ENCODE data around the gene PDLIM1.

Gene PDLIM1

GRCh38 chr10:95260909-95261552, 29.8 kb downstream of the PDLIM1 start:
- peaks cover 37% of the 10 kb centered on the region for H3K36me3 ChIP-seq (ENCODE audit: control insufficient read depth, insufficient read depth, low read length)
- DNase-seq (ENCODE audit: extremely low read depth, insufficient read length), result no peak
- no peak for TF ChIP-seq CTCF (IDR thresholded peaks at IDR 0.05; ENCODE audit: insufficient read depth, low read length, poor library complexity, severe bottlenecking)
- H3K4me3 ChIP-seq (replicated peaks; ENCODE audit: low read depth, low read length), result no peak overlapping the region
- no peaks in the 10 kb centered on the region for H3K27me3 ChIP-seq (replicated peaks; ENCODE audit: control insufficient read depth, insufficient read depth, low read length)

GRCh38 chr10:95260397-95260881, 30.4 kb downstream of the PDLIM1 start:
- Histone ChIP-seq H3K27me3 (replicated peaks; ENCODE audit: control insufficient read depth, insufficient read depth, low read length) (no peaks in the 10 kb centered on the region), H3K36me3 (ENCODE audit: control insufficient read depth, insufficient read depth, low read length) (peaks cover 34% of the 10 kb centered on the region), H3K4me3 (replicated peaks; ENCODE audit: low read depth, low read length) (no peak overlapping the region)
- DNase-seq (ENCODE audit: extremely low read depth, insufficient read length), result no peak
- TF ChIP-seq CTCF (IDR thresholded peaks at IDR 0.05; ENCODE audit: insufficient read depth, low read length, poor library complexity, severe bottlenecking), result no peak

GRCh38 chr10:95257849-95258248, 33.0 kb downstream of the PDLIM1 start:
- DNase-seq (ENCODE audit: extremely low read depth, insufficient read length), result no peak
- Histone ChIP-seq H3K27me3 (replicated peaks; ENCODE audit: control insufficient read depth, insufficient read depth, low read length) (no peaks in the 10 kb centered on the region), H3K4me3 (replicated peaks; ENCODE audit: low read depth, low read length) (no peak overlapping the region), H3K36me3 (ENCODE audit: control insufficient read depth, insufficient read depth, low read length) (peaks cover 22% of the 10 kb centered on the region)
- TF ChIP-seq CTCF (IDR thresholded peaks at IDR 0.05; ENCODE audit: insufficient read depth, low read length, poor library complexity, severe bottlenecking), result no peak

GRCh38 chr10:95256268-95256667, 34.5 kb downstream of the PDLIM1 start:
- H3K36me3 ChIP-seq (ENCODE audit: control insufficient read depth, insufficient read depth, low read length), result peaks cover 23% of the 10 kb centered on the region
- H3K4me3 ChIP-seq (replicated peaks; ENCODE audit: low read depth, low read length), result no peak overlapping the region
- no peak for TF ChIP-seq CTCF (IDR thresholded peaks at IDR 0.05; ENCODE audit: insufficient read depth, low read length, poor library complexity, severe bottlenecking)
- no peaks in the 10 kb centered on the region for H3K27me3 ChIP-seq (replicated peaks; ENCODE audit: control insufficient read depth, insufficient read depth, low read length)
- DNase-seq (ENCODE audit: extremely low read depth, insufficient read length), result no peak

- TF ChIP-seq CTCF (IDR thresholded peaks at IDR 0.05; ENCODE audit: insufficient read depth, low read length, poor library complexity, severe bottlenecking), result no peak
- Histone ChIP-seq H3K36me3 (ENCODE audit: control insufficient read depth, insufficient read depth, low read length) (peaks cover 17% of the 10 kb centered on the region), H3K4me3 (replicated peaks; ENCODE audit: low read depth, low read length) (no peak overlapping the region), H3K27me3 (replicated peaks; ENCODE audit: control insufficient read depth, insufficient read depth, low read length) (no peaks in the 10 kb centered on the region)
- no peak for DNase-seq (ENCODE audit: extremely low read depth, insufficient read length)
These were observed 36.2 kb downstream of the PDLIM1 start for GRCh38 chr10:95254629-95255028.

- H3K27me3 ChIP-seq (replicated peaks; ENCODE audit: control insufficient read depth, insufficient read depth, low read length), result no peaks in the 10 kb centered on the region
- H3K4me3 ChIP-seq (replicated peaks; ENCODE audit: low read depth, low read length), result no peak overlapping the region
- TF ChIP-seq CTCF (IDR thresholded peaks at IDR 0.05; ENCODE audit: insufficient read depth, low read length, poor library complexity, severe bottlenecking), result no peak
- H3K36me3 ChIP-seq (ENCODE audit: control insufficient read depth, insufficient read depth, low read length), result peaks cover 22% of the 10 kb centered on the region
- no peak for DNase-seq (ENCODE audit: extremely low read depth, insufficient read length)
These were observed 37.1 kb downstream of the PDLIM1 start for GRCh38 chr10:95253686-95254085.
